Loucy (cell line): ENCODE results near the gene HCN2.

ENCODE experiments used
- CTCF ChIP-seq: fragments of 200-600 bp; sonication (generic); conservative IDR thresholded peaks from 2 replicates; pipeline ENCODE4 v1.5.1; 2014; ENCODE audit warnings: mild to moderate bottlenecking, antibody characterized with exemption, low read length
- EZH2phosphoT487 ChIP-seq: fragments of 200-600 bp; IDR thresholded peaks from 2 replicates; pipeline ENCODE4 v1.6.1; 2018; ENCODE audit warnings: antibody characterized with exemption, mild to moderate bottlenecking, moderate library complexity, borderline replicate concordance

DNA sequence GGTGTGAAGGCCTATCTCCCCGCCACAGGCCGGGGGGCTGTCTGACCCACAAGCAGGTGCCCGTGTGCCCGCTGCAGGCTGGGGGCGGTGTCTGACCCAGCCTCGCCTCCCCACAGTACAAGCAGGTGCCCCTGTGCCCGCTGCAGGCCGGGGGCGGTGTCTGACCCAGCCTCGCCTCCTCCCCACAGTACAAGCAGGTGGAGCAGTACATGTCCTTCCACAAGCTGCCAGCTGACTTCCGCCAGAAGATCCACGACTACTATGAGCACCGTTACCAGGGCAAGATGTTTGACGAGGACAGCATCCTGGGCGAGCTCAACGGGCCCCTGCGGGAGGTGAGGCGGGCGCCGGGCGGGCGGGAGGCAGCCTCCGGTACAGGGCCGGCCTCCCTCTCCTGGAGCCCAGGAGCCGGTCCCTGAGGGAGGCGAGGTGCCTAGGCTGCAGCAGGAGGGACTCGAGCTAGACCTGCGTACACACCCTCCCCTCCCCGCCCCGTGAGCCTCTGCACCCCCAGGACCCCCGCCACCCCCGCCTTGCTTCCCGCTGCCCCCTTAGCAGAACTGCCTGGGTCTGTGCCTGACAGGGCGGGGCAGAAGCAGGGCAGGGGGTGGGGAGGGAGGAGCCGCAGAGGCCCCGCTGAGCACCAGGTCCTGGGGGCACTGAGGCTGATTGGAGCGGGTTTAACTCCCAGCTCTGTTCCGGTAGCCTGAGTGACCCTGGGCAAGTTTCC is 20.6 kb downstream of the HCN2 start:
- TF ChIP-seq CTCF (no peak), EZH2phosphoT487 (no peak)
